GM12878 (cell line): ENCODE data around the gene MTMR3. TPM values are rescaled to one million over a fixed set of nuclear protein-coding genes. Genes with fewer than 3 reads are reported as not detected.

Source experiments
- ATAC-seq: fragments of 200-7000 bp; cut with Tn5 transposase; 3 replicates; pipeline ENCODE4 v1.9.1; 2020; ENCODE audit warnings: mild to moderate bottlenecking, moderate library complexity
- BruUV-seq: library from RNA; stranded (reverse); fragments of 400-500 nt; replicated peaks from 2 replicates; lab custom pipeline; 2021; lab: Mats Ljungman, UMichigan
- CTCF ChIA-PET: fragments of 300-600 bp; sonication (Branson Sonifier 250); formaldehyde crosslinking; extraction: SDS; loops from one replicate; lab custom pipeline; 2021; ENCODE audit warnings: inconsistent platforms; lab: Yijun Ruan, JAX
- POLR2A ChIA-PET: fragments of 350-600 bp; formaldehyde crosslinking; extraction: SDS; loops from one replicate; lab custom pipeline; 2021; ENCODE audit warnings: inconsistent platforms; lab: Charles Lee
- RAD21 ChIA-PET: fragments of 300-600 bp; sonication (Branson Sonifier 250); formaldehyde crosslinking; loops from one replicate; lab custom pipeline; 2023; ENCODE audit warnings: antibody characterized with exemption; ENCODE audit not compliant: unreplicated experiment; lab: Charles Lee
- SMC1A ChIA-PET: fragments of 300-600 bp; sonication (Branson Sonifier 250); formaldehyde crosslinking; loops from one replicate; lab custom pipeline; 2023; ENCODE audit not compliant: unreplicated experiment, uncharacterized antibody; lab: Charles Lee
- DNase-seq: peaks from one replicate; pipeline ENCODE4 v3.0.0-alpha.2; 2011; ENCODE audit warnings: low read depth, low spot score
- FAIRE-seq: peaks from 3 replicates; lab custom pipeline; 2011; peaks lifted over from hg19 to GRCh38; lab: Jason Lieb, UNC
- H2AFZ ChIP-seq: 2 replicates; pipeline ENCODE4 v1.6.0; 2011; ENCODE audit warnings: low read depth, low read length, control low read depth; ENCODE audit not compliant: control insufficient read depth
- H3K27ac ChIP-seq: 2 replicates; pipeline ENCODE4 v1.5.1; 2011; ENCODE audit warnings: control low read depth; ENCODE audit not compliant: control insufficient read depth, insufficient read depth
- H3K27me3 ChIP-seq, 2 experiments: replicated peaks in 1 of 2; 2 replicates each; pipeline versions ENCODE4 v1.6.0 to v1.6.1; 2011; ENCODE audit warnings: low read length in 1 of 2; ENCODE audit not compliant: control insufficient read depth in 2 of 2, insufficient read depth in 2 of 2
- H3K36me3 ChIP-seq, 2 experiments: 2 replicates each; pipeline ENCODE4 v1.5.1; 2011; ENCODE audit warnings: low read length in 1 of 2; ENCODE audit not compliant: control insufficient read depth in 2 of 2, insufficient read depth in 2 of 2
- H3K4me1 ChIP-seq: 2 replicates; pipeline ENCODE4 v1.6.1; 2011; ENCODE audit warnings: mild to moderate bottlenecking, low read length, moderate library complexity, mixed read lengths; ENCODE audit not compliant: control insufficient read depth, insufficient read depth
- H3K4me2 ChIP-seq: 2 replicates; pipeline ENCODE4 v1.6.0; 2011; ENCODE audit warnings: control low read depth; ENCODE audit not compliant: control insufficient read depth, insufficient read depth
- H3K4me3 ChIP-seq: fragments of 200-600 bp; sonication (generic); 2 replicates; pipeline ENCODE4 v1.5.1; 2016
- H3K79me2 ChIP-seq: 2 replicates; pipeline ENCODE4 v1.6.0; 2011; ENCODE audit warnings: low read length; ENCODE audit not compliant: control insufficient read depth, insufficient read depth
- H3K9ac ChIP-seq: 2 replicates; pipeline ENCODE4 v1.8.0; 2011; ENCODE audit warnings: low read length, control low read depth, mixed read lengths; ENCODE audit not compliant: control insufficient read depth, insufficient read depth
- H3K9me3 ChIP-seq: replicated peaks from 3 replicates; pipeline ENCODE4 v1.5.1; 2011; ENCODE audit warnings: mild to moderate bottlenecking, low read length; ENCODE audit not compliant: control insufficient read depth, insufficient read depth
- H4K20me1 ChIP-seq: 2 replicates; pipeline ENCODE4 v1.6.0; 2011; ENCODE audit not compliant: control insufficient read depth, insufficient read depth
- EZH2 ChIP-seq: IDR thresholded peaks from 2 replicates; pipeline ENCODE4 v1.6.1; 2012; ENCODE audit warnings: low read depth, mild to moderate bottlenecking, control low read depth, inconsistent platforms, low read length, borderline replicate concordance; ENCODE audit not compliant: control insufficient read depth
- FOXK2 ChIP-seq: fragments of 450-650 bp; IDR thresholded peaks from 2 replicates; pipeline ENCODE4 v1.6.1; 2017; ENCODE audit warnings: mild to moderate bottlenecking, moderate library complexity
- FOXM1 ChIP-seq: IDR thresholded peaks from 2 replicates; pipeline ENCODE4 v1.6.1; 2012; ENCODE audit warnings: low read depth, mild to moderate bottlenecking, inconsistent platforms, low read length, moderate library complexity
- POLR2A ChIP-seq: IDR thresholded peaks from 2 replicates; pipeline ENCODE4 v1.6.1; 2011; ENCODE audit warnings: low read depth, mild to moderate bottlenecking, low read length
- RBBP5 ChIP-seq: fragments of 200-600 bp; sonication (generic); conservative IDR thresholded peaks from 2 replicates; pipeline ENCODE4 v1.6.1; 2016
- REST ChIP-seq: IDR thresholded peaks from 2 replicates; pipeline ENCODE4 v1.6.1; 2012; ENCODE audit warnings: mild to moderate bottlenecking, low read depth, low read length
- SMC3 ChIP-seq: IDR thresholded peaks from 2 replicates; pipeline ENCODE4 v1.6.1; 2011; ENCODE audit warnings: low read length, improper control_type of control experiment, borderline replicate concordance
- SRF ChIP-seq, 2 experiments: IDR thresholded peaks; 2 replicates each; pipeline ENCODE4 v1.6.1; 2011; ENCODE audit warnings: low read depth in 2 of 2, low read length in 2 of 2, mild to moderate bottlenecking in 1 of 2, moderate library complexity in 1 of 2
- USF1 ChIP-seq: IDR thresholded peaks from 2 replicates; pipeline ENCODE4 v1.6.1; 2011; ENCODE audit warnings: borderline replicate concordance, low read depth, mild to moderate bottlenecking, moderate library complexity, mixed read lengths, low read length; ENCODE audit not compliant: insufficient read depth; ENCODE audit errors: extremely low read length
- ZBTB11 ChIP-seq: fragments of 450-650 bp; formaldehyde crosslinking; IDR thresholded peaks from 2 replicates; pipeline ENCODE4 v1.5.0; 2022; ENCODE audit warnings: mild to moderate bottlenecking, missing genetic modification characterization
- ZNF217 ChIP-seq: fragments of 450-650 bp; IDR thresholded peaks from 2 replicates; pipeline ENCODE4 v1.6.1; 2017; ENCODE audit warnings: antibody characterized with exemption, mild to moderate bottlenecking
- WGBS: methylation state at CpG from one replicate; pipeline ENCODE4 v1.1.6; 2016; ENCODE audit warnings: low lambda C conversion rate; ENCODE audit not compliant: insufficient replicate concordance, insufficient coverage; ENCODE audit errors: missing lambda C conversion rate; 5-methylcytosine and 5-hydroxymethylcytosine counted together
- in situ Hi-C: fragments of 300-500 bp; cut with MboI; formaldehyde crosslinking; loops from 9 replicates; pipeline ENCODE4 v1.14.3; 2018; ENCODE audit warnings: mixed read lengths
- intact Hi-C: fragments of 100-400 bp; cut with micrococcal nuclease; formaldehyde crosslinking; loops from one replicate; pipeline ENCODE4 v1.14.2; 2022; ENCODE audit not compliant: unreplicated experiment
- polyA plus RNA-seq, 11 experiments: library from polyadenylated mRNA; depleted of rRNA in 4 of 11; unstranded in 6 of 11; stranded (reverse) in 5 of 11; fragments of >200 nt; fragmentation: Nextera tagmentation in 4 of 11; fragmentation: Illumina TruSeq in 1 of 11; extraction: Ambion mirVana in 4 of 11; extraction: Trizol in 1 of 11; gene quantifications; 1 replicate in 1 of 11; 2 replicates in 10 of 11; pipeline versions ENCODE4 v1.2.1 to v1.2.3, GENCODE V29; 2011 to 2016; ENCODE audit warnings: inconsistent platforms in 2 of 11, missing spikeins in 2 of 11, low read depth in 1 of 11
- total RNA-seq, 4 experiments: library from RNA; depleted of rRNA in 3 of 4; stranded (reverse); fragments of >200 nt in 3 of 4; fragmentation: Illumina TruSeq in 1 of 4; extraction: Trizol in 1 of 4; gene quantifications; 2 replicates each; pipeline versions ENCODE4 v1.2.1 to v1.2.3, GENCODE V29; 2013 to 2021

The MTMR3 gene
- total and polyA plus RNA-seq, 10 of the 15 experiments (the other 5 are each of a cell fraction or from before 2014, with no cell fraction given) = 1.4 to 23.7 (median 10.6) TPM

GRCh38 chr22:29839039-29839438 lies 43.9 kb upstream of the MTMR3 start:
- no peak for ATAC-seq
- CTCF ChIA-PET = no interaction called here
- SMC1A ChIA-PET = interaction anchor here (1.2 to 2.5 kb wide), 3 partner anchors 10 to 166 kb away, joined by 3 to 11 read pairs (median 5); no protein-coding TSS in a partner anchor
- Histone ChIP-seq H3K79me2 (peaks cover 22% of the 10 kb centered on the region), H3K36me3 (peaks cover 0 to 5% of the 10 kb centered on the region in 2 experiments; a peak in 1 of 4 replicates), H3K4me2 (no peak overlapping the region; the same call in 1 of the 2 replicates), H3K27me3 (no peaks in the 10 kb centered on the region), H3K4me1 (peaks cover 6% of the 10 kb centered on the region), H3K9me3 (no peaks in the 10 kb centered on the region), H3K27ac (peak overlapping the region; percentile 47; the same call in 1 of the 2 replicates), H4K20me1 (no peaks in the 10 kb centered on the region), H3K9ac (no peak overlapping the region), H3K4me3 (no peak overlapping the region), H2AFZ (peak overlapping the region; percentile 91)
- in situ Hi-C loops = no loop called here
- POLR2A ChIA-PET = interaction anchor here (1.2 kb wide), 1 partner anchor 42 kb away, joined by 5 read pairs; no protein-coding TSS in a partner anchor
- DNase-seq = no peak
- TF ChIP-seq FOXM1 (no peak), SRF (IDR thresholded peaks at IDR 0.05; ENCODE audit: low read depth in 2 of 2, low read length in 2 of 2) (no peak), RBBP5 (no peak), EZH2 (no peak), ZBTB11 (CRISPR knock-in tag) (no peak), REST (no peak), FOXK2 (no peak), USF1 (no peak), SMC3 (no peak), ZNF217 (no peak), POLR2A (no peak)
- RAD21 ChIA-PET = interaction anchor here (2.0 to 2.3 kb wide), 2 partner anchors 18 to 166 kb away, joined by 7 to 9 read pairs; no protein-coding TSS in a partner anchor
- BruUV-seq = no TSS peak
- 43% methylated on average over 1 of the region's 1 CpG for WGBS
- no peak for FAIRE-seq
- intact Hi-C loops = loop anchor here (5.0 kb wide), 1 partner anchor 168 kb away; no protein-coding TSS in a partner anchor
